GM23248 (cell line): ENCODE measurements around the gene NECAB3.

ENCODE experiments used
- EZH2 ChIP-seq: fragments of 200-600 bp; sonication (generic); IDR thresholded peaks from 2 replicates; pipeline ENCODE4 v1.6.1; 2018; ENCODE audit warnings: antibody characterized with exemption, mild to moderate bottlenecking; ENCODE audit not compliant: insufficient read depth, poor library complexity, severe bottlenecking
- EZH2phosphoT487 ChIP-seq: fragments of 200-600 bp; sonication (generic); IDR thresholded peaks from 2 replicates; pipeline ENCODE4 v1.6.1; 2018; ENCODE audit warnings: antibody characterized with exemption, moderate library complexity, mild to moderate bottlenecking, low read depth; ENCODE audit not compliant: insufficient read depth

GRCh38 chr20:33645072-33645358, 29.2 kb downstream of the NECAB3 start:
- TF ChIP-seq EZH2phosphoT487 (no peak), EZH2 (no peak)
